ENCODE measurements around the gene SMIM38.

GRCh38 chr11:69180726-69181125 lies 25.0 kb downstream of the SMIM38 start:
- no peak for TF ChIP-seq CTCF (IDR thresholded peaks at IDR 0.05 in 8 of 11, conservative IDR thresholded peaks at IDR 0.05 in 3 of 11)
- no peak for TF ChIP-seq POLR2A (IDR thresholded peaks at IDR 0.05)

Measured in spleen (tissue), 7 donors.